ENCODE results near the gene SLC31A1.
A peak's percentile ranks its signal among the peaks of the same experiment; 100 is the strongest.

The SLC31A1 gene

DNA sequence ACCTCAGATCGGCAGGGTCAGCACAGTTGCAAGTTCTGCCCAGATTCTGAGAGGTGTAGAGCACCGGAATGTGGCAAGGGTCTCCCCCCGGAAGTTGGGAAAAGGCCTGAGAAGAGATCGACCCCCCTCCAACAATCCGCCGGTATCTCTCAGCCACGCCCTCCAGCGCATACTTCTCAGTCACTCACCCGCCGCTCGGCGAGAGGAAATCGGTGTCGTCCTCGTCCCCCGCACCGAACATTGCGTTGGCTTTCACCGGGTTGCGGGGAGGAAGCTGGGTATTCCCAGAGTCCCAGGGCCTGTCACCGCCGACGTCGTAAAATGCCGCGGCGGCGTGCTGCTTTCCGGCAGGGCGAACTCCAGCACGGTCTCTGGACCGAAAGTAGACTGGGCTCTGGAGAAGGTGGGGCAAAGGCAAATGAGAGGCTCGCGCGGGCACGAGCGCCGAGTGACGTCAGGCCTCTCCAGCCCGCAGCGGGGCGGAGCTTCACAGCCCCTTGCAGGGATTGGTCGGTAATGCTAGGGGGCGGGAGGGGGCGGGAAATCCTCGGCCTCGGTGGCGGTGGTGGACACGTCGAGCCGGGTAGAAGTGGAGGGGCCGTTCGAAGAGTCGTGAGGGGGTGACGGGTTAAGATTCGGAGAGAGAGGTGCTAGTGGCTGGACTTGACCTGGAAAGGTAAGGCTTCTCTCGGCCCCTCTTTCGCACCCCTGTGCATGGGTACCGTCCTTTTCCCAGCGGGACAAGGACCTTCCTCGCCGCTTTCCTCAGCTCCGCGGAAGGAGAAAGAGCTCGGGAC is at the start of gene SLC31A1, which contains the start of gene FKBP15:
Gene SLC31A1 (plus strand): TSS at position 542 of the 797 bp plus-strand sequence. CDS start 34,605 bp downstream, outside the sequence.
Gene FKBP15 (minus strand): TSS at position 275 of the 797 bp plus-strand sequence. CDS start 34 bp downstream, at position 241.
- peak; percentile 87 for DNase-seq (ENCODE audit: low read depth, low spot score)
- TF ChIP-seq, protein P1, sequence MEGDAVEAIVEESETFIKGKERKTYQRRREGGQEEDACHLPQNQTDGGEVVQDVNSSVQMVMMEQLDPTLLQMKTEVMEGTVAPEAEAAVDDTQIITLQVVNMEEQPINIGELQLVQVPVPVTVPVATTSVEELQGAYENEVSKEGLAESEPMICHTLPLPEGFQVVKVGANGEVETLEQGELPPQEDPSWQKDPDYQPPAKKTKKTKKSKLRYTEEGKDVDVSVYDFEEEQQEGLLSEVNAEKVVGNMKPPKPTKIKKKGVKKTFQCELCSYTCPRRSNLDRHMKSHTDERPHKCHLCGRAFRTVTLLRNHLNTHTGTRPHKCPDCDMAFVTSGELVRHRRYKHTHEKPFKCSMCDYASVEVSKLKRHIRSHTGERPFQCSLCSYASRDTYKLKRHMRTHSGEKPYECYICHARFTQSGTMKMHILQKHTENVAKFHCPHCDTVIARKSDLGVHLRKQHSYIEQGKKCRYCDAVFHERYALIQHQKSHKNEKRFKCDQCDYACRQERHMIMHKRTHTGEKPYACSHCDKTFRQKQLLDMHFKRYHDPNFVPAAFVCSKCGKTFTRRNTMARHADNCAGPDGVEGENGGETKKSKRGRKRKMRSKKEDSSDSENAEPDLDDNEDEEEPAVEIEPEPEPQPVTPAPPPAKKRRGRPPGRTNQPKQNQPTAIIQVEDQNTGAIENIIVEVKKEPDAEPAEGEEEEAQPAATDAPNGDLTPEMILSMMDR (IDR thresholded peaks at IDR 0.05; ENCODE audit: insufficient read depth, low read length, missing control alignments) = no peak
- POLR2A ChIA-PET = interaction anchor here (0.6 to 2.1 kb wide), 7 partner anchors 16 to 680 kb away, joined by 3 to 13 read pairs (median 4); partner anchors contain the start of genes CDC26, PRPF4 and SLC31A2
- CTCF ChIA-PET = interaction anchor here (1.0 to 2.3 kb wide), 6 partner anchors 9 to 109 kb away, joined by 3 to 8 read pairs (median 3); partner anchors contain the start of genes CDC26 and PRPF4
- H3K4me3 ChIP-seq (ENCODE audit: low read depth, low read length) = peak within 1 kb of the TSS; percentile 96

DNA sequence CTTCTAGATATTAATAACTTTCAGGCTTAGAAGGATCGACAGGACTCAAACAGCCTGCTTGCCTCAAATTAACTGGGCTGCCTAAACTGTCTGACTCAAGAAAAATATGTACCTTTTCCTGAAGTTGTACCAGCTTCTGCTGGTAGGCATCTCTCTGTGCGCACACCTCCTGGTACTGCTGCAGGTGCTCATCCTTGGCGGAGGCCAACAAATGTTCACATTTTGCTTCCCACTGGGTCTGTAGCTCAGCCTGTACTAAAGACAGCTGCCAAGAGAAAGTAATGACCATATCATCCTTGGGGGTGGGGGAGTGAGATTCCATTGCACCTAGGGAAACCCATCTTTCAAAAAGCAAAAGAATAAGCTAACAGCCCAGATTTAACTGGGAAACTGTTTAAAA is 48.0 kb upstream of the SLC31A1 start:
- no peak for DNase-seq (ENCODE audit: low read depth, low spot score)
- POLR2A ChIA-PET = interaction anchor here (0.9 kb wide), 1 partner anchor 14 kb away, joined by 3 read pairs; no protein-coding TSS in a partner anchor
- H3K4me3 ChIP-seq (ENCODE audit: low read depth, low read length) = no peak overlapping the region
- TF ChIP-seq, protein P1 (IDR thresholded peaks at IDR 0.05; ENCODE audit: insufficient read depth, low read length, missing control alignments) = no peak
- CTCF ChIA-PET = interaction anchor here (1.6 kb wide), 1 partner anchor 24 kb away, joined by 3 read pairs; no protein-coding TSS in a partner anchor

DNA sequence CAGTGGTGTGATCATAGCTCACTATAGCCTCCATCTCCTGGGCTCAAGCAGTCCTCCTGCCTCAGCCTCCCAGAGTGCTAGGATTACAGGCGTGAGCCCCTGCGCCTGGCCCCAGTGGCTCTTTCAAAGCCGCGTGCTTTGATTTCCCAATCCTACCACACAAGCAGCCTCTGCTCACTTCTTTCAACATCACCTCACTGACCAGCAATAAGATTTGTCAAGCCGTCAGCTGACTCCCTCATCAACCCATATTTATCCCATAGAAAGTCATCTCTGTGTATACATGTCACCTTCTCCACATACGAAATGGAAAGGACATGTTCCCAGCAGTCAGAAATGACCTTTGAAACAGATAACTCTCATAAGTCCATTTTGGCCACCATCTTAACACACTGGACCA is 44.5 kb upstream of the SLC31A1 start:
- ChIA-PET CTCF (interaction anchor here (0.6 to 0.9 kb wide), 2 partner anchors 150 to 1267 kb away, joined by 3 read pairs; no protein-coding TSS in a partner anchor), POLR2A (no interaction called here)
- no peak overlapping the region for H3K4me3 ChIP-seq (ENCODE audit: low read depth, low read length)
- DNase-seq (ENCODE audit: low read depth, low spot score) = no peak
- TF ChIP-seq, protein P1 (IDR thresholded peaks at IDR 0.05; ENCODE audit: insufficient read depth, low read length, missing control alignments) = no peak

DNA sequence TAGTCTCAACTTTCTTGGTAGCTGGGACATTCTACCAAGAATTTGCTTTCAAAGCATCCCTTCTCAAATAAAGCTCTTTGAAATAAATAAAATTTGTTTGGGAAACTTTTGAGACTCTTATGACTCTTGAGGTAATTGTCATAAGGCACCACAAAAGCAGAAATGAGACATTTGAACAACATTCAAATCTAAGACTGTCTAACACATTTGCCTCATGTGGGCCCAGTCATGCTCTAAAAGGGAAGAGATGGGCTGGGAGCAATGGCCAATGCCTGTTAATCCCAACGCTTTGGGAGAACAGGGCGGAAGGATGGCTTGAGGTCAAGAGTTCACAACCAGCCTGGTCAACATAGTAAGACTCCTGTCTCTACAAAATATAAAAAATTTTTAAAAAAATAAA is 44.1 kb upstream of the SLC31A1 start:
- POLR2A ChIA-PET = interaction anchor here (0.9 kb wide), 1 partner anchor 9 kb away, joined by 4 read pairs; no protein-coding TSS in a partner anchor
- no peak overlapping the region for H3K4me3 ChIP-seq (ENCODE audit: low read depth, low read length)
- DNase-seq (ENCODE audit: low read depth, low spot score) = no peak
- CTCF ChIA-PET = interaction anchor here (0.6 kb wide), 1 partner anchor 149 kb away, joined by 3 read pairs; no protein-coding TSS in a partner anchor
- TF ChIP-seq, protein P1 (IDR thresholded peaks at IDR 0.05; ENCODE audit: insufficient read depth, low read length, missing control alignments) = no peak

DNA sequence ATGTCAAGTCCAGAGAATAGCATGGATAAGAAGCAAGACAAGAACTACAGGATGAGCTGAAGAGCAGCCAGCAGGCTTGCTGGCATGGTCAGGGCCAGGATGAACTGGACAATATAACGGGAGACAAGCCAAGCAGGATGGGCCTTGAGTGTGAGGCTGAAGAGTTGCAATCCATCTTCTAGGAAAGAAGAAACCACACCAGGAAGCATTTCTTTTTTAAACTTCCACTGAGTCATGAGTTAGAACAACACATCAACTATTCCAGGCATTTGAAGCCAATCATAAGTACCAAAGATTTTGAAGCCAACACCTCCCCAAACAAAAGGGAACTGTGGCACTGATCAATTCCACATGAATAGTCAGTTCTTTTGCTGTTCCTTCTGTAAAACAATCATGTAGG is 43.3 kb upstream of the SLC31A1 start:
- H3K4me3 ChIP-seq (ENCODE audit: low read depth, low read length) = no peak overlapping the region
- POLR2A ChIA-PET = interaction anchor here (0.9 kb wide), 1 partner anchor 10 kb away, joined by 4 read pairs; no protein-coding TSS in a partner anchor
- no peak for DNase-seq (ENCODE audit: low read depth, low spot score)
- CTCF ChIA-PET = interaction anchor here (0.8 kb wide), 1 partner anchor 9 kb away, joined by 4 read pairs; no protein-coding TSS in a partner anchor
- TF ChIP-seq, protein P1 (IDR thresholded peaks at IDR 0.05; ENCODE audit: insufficient read depth, low read length, missing control alignments) = no peak

DNA sequence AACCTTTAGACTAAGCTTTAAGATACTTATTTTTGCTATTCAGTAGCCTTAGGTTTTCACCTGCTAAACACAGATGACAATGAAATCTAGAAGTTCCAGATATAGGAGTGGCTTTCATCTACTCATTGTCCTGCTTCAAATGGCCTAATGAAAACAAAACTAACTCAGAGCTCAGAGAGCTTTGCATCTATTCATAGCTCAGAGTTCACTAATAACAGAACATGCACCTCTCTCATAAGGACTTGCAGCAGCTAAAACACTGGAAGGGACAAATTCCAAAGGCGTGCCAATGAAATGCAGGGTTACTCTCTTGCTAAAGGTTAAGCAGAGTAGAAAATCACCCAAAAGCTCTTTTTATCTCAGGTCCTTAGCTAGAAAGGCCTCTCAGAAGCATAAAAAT is 41.5 kb upstream of the SLC31A1 start:
- CTCF ChIA-PET = no interaction called here

More for the DNA sequence above, 41.5 kb upstream of the SLC31A1 start:
- POLR2A ChIA-PET = no interaction called here
- DNase-seq (ENCODE audit: low read depth, low spot score) = no peak
- TF ChIP-seq, protein P1 (IDR thresholded peaks at IDR 0.05; ENCODE audit: insufficient read depth, low read length, missing control alignments) = no peak
- H3K4me3 ChIP-seq (ENCODE audit: low read depth, low read length) = no peak overlapping the region

All from AG04449 (cell line).